Smooth muscle cell (in vitro differentiated cells): ENCODE data around the gene TIGD3. TPM values are rescaled to one million over a fixed set of nuclear protein-coding genes. Genes with fewer than 3 reads are reported as not detected.

Experiments used
- DNase-seq: peaks from one replicate; lab custom pipeline; 2025; ENCODE audit not compliant: unreplicated experiment; lab: John Stamatoyannopoulos, UW
- H2AFZ ChIP-seq: fragments of 200-600 bp; sonication (generic); 2 replicates; pipeline ENCODE4 v1.6.0; 2016; ENCODE audit warnings: antibody characterized with exemption, low read depth, mild to moderate bottlenecking
- H3F3A ChIP-seq: fragments of 200-600 bp; sonication (generic); 2 replicates; pipeline ENCODE4 v1.6.0; 2017; ENCODE audit warnings: antibody characterized with exemption, low read depth
- H3K27ac ChIP-seq: fragments of 200-600 bp; sonication (generic); 2 replicates; pipeline ENCODE4 v1.5.1; 2016; ENCODE audit warnings: low read depth, mild to moderate bottlenecking
- H3K27me3 ChIP-seq: fragments of 200-600 bp; sonication (generic); 2 replicates; pipeline ENCODE4 v1.6.1; 2016; ENCODE audit warnings: low read depth, mild to moderate bottlenecking
- H3K36me3 ChIP-seq: fragments of 200-600 bp; sonication (generic); 2 replicates; pipeline ENCODE4 v1.5.1; 2016; ENCODE audit warnings: low read depth
- H3K4me1 ChIP-seq: fragments of 200-600 bp; sonication (generic); 2 replicates; pipeline ENCODE4 v1.5.1; 2016; ENCODE audit warnings: low read depth
- H3K4me2 ChIP-seq: fragments of 200-600 bp; sonication (generic); 2 replicates; pipeline ENCODE4 v1.6.0; 2016; ENCODE audit warnings: mild to moderate bottlenecking
- H3K4me3 ChIP-seq: fragments of 200-600 bp; sonication (generic); 2 replicates; pipeline ENCODE4 v1.5.1; 2016; ENCODE audit warnings: mild to moderate bottlenecking
- H3K79me2 ChIP-seq: fragments of 200-600 bp; sonication (generic); 2 replicates; pipeline ENCODE4 v1.6.0; 2016; ENCODE audit warnings: low read depth, mild to moderate bottlenecking
- H3K9ac ChIP-seq: fragments of 200-600 bp; sonication (generic); 2 replicates; pipeline ENCODE4 v1.6.0; 2016; ENCODE audit warnings: low read depth
- H3K9me3 ChIP-seq: fragments of 200-600 bp; sonication (generic); replicated peaks from 2 replicates; pipeline ENCODE4 v1.5.1; 2016; ENCODE audit warnings: low read depth
- H4K20me1 ChIP-seq: fragments of 200-600 bp; sonication (generic); 2 replicates; pipeline ENCODE4 v1.6.0; 2016; ENCODE audit warnings: low read depth
- CTCF ChIP-seq: fragments of 200-600 bp; sonication (generic); IDR thresholded peaks from 2 replicates; pipeline ENCODE4 v1.5.1; 2017; ENCODE audit warnings: borderline replicate concordance, mild to moderate bottlenecking, antibody characterized with exemption; ENCODE audit not compliant: insufficient read depth, poor library complexity, severe bottlenecking
- WGBS: methylation state at CpG from one replicate; pipeline ENCODE4 v1.1.7; 2016; ENCODE audit warnings: low lambda C conversion rate; 5-methylcytosine and 5-hydroxymethylcytosine counted together
- polyA plus RNA-seq: library from polyadenylated mRNA; unstranded; fragments of >200 nt; fragmentation: Nextera tagmentation; extraction: Ambion mirVana; gene quantifications from 2 replicates; pipeline ENCODE4 v1.2.1, GENCODE V29; 2016
- total RNA-seq: library from RNA; depleted of rRNA; stranded (reverse); fragments of >200 nt; gene quantifications from 2 replicates; pipeline ENCODE4 v1.2.3, GENCODE V29; 2014

Gene TIGD3
- total and polyA plus RNA-seq, 2 experiments from 2014 or later = 0.49 TPM; not detected in 1

- H2AFZ ChIP-seq = no peak overlapping the region
- no peaks in the 10 kb centered on the region for H3K4me1 ChIP-seq
- peaks cover 40% of the 10 kb centered on the region for H4K20me1 ChIP-seq
- H3K36me3 ChIP-seq = peaks cover 4% of the 10 kb centered on the region
- no peak overlapping the region for H3K9ac ChIP-seq
- WGBS = 98% methylated on average over 10 of the region's 10 CpGs
- no peak for DNase-seq
- no peaks in the 10 kb centered on the region for H3F3A ChIP-seq
- H3K4me2 ChIP-seq = no peak overlapping the region
- no peak overlapping the region for H3K4me3 ChIP-seq
- TF ChIP-seq CTCF = no peak
- no peak overlapping the region for H3K27ac ChIP-seq
- H3K9me3 ChIP-seq = no peaks in the 10 kb centered on the region
- H3K27me3 ChIP-seq = no peaks in the 10 kb centered on the region
- H3K79me2 ChIP-seq = no peaks in the 10 kb centered on the region
These were observed 47.3 kb downstream of the TIGD3 start for GRCh38 chr11:65401803-65402248.

- Histone ChIP-seq H3K79me2 (no peaks in the 10 kb centered on the region), H3K27ac (no peak overlapping the region), H3K4me1 (no peaks in the 10 kb centered on the region), H3K36me3 (peaks cover 4% of the 10 kb centered on the region), H2AFZ (no peak overlapping the region), H3K9ac (no peak overlapping the region), H4K20me1 (peaks cover 34% of the 10 kb centered on the region), H3F3A (no peaks in the 10 kb centered on the region), H3K9me3 (no peaks in the 10 kb centered on the region), H3K4me2 (no peak overlapping the region), H3K4me3 (no peak overlapping the region), H3K27me3 (no peaks in the 10 kb centered on the region)
- WGBS = 100% methylated on average over 2 of the region's 2 CpGs
- DNase-seq = no peak
- TF ChIP-seq CTCF = no peak
These were observed 48.2 kb downstream of the TIGD3 start for GRCh38 chr11:65402790-65403189.

- H3K79me2 ChIP-seq = no peaks in the 10 kb centered on the region
- no peaks in the 10 kb centered on the region for H3K4me1 ChIP-seq
- TF ChIP-seq CTCF = no peak
- no peak overlapping the region for H3K27ac ChIP-seq
- peaks cover 29% of the 10 kb centered on the region for H4K20me1 ChIP-seq
- H3K27me3 ChIP-seq = no peaks in the 10 kb centered on the region
- H3K4me3 ChIP-seq = no peak overlapping the region
- H3K36me3 ChIP-seq = peaks cover 4% of the 10 kb centered on the region
- no peaks in the 10 kb centered on the region for H3F3A ChIP-seq
- no peak overlapping the region for H3K4me2 ChIP-seq
- H2AFZ ChIP-seq = no peak overlapping the region
- DNase-seq = no peak
- no peaks in the 10 kb centered on the region for H3K9me3 ChIP-seq
- WGBS = 96% methylated on average over 12 of the region's 12 CpGs
- H3K9ac ChIP-seq = no peak overlapping the region
These were observed 49.1 kb downstream of the TIGD3 start for GRCh38 chr11:65403607-65404121.

- Histone ChIP-seq H3K4me3 (no peak overlapping the region), H3K27me3 (no peaks in the 10 kb centered on the region), H3K4me2 (no peak overlapping the region), H3K4me1 (no peaks in the 10 kb centered on the region), H3F3A (no peaks in the 10 kb centered on the region), H3K9me3 (no peaks in the 10 kb centered on the region), H3K36me3 (peaks cover 4% of the 10 kb centered on the region), H3K27ac (no peak overlapping the region), H3K9ac (no peak overlapping the region), H2AFZ (no peak overlapping the region), H4K20me1 (peaks cover 29% of the 10 kb centered on the region), H3K79me2 (no peaks in the 10 kb centered on the region)
- TF ChIP-seq CTCF = no peak
- no peak for DNase-seq
- WGBS = 96% methylated on average over 13 of the region's 13 CpGs
These were observed 49.7 kb downstream of the TIGD3 start for GRCh38 chr11:65404210-65404609.
